Thoracic aorta (tissue), 2 donors: ENCODE results near the gene ARFRP1. TPM values are rescaled to one million over a fixed set of nuclear protein-coding genes. Genes with fewer than 3 reads are reported as not detected.

Experiments used
- ATAC-seq: fragments of 150-250 bp; one replicate; pipeline ENCODE4 v1.8.0; 2017; ENCODE audit warnings: low read depth; ENCODE audit not compliant: insufficient number of reproducible peaks, low FRiP score
- DNase-seq: peaks from one replicate; pipeline ENCODE4 v3.0.0-alpha.2; 2020; ENCODE audit warnings: low spot score
- H3K27ac ChIP-seq, 2 donors: fragments of 200-600 bp; sonication (generic); 1 replicate in 1 of 2; 2 replicates in 1 of 2; pipeline ENCODE4 v1.5.1; 2016; ENCODE audit warnings: mild to moderate bottlenecking in 2 of 2, moderate library complexity in 2 of 2
- H3K27me3 ChIP-seq: fragments of 200-600 bp; sonication (generic); replicated peaks from 2 replicates; pipeline ENCODE4 v1.6.0; 2016; ENCODE audit warnings: mild to moderate bottlenecking; ENCODE audit not compliant: insufficient read depth
- H3K36me3 ChIP-seq: fragments of 200-600 bp; sonication (generic); one replicate; pipeline ENCODE4 v1.5.1; 2016
- H3K4me1 ChIP-seq, 2 donors: fragments of 200-600 bp; sonication (generic); 1 replicate in 1 of 2; 2 replicates in 1 of 2; pipeline versions ENCODE4 v1.5.1 to v1.6.0; 2016; ENCODE audit warnings: low read depth in 2 of 2, mild to moderate bottlenecking in 1 of 2; ENCODE audit not compliant: control insufficient read depth in 1 of 2
- H3K4me3 ChIP-seq: fragments of 200-600 bp; sonication (generic); 2 replicates; pipeline ENCODE4 v1.5.1; 2016; ENCODE audit warnings: mild to moderate bottlenecking
- H3K9me3 ChIP-seq: fragments of 200-600 bp; sonication (generic); 2 replicates; pipeline ENCODE4 v1.5.1; 2016
- CTCF ChIP-seq: fragments of 200-600 bp; sonication (generic); IDR thresholded peaks from one replicate; pipeline ENCODE4 v1.5.1; 2019; ENCODE audit warnings: antibody characterized with exemption
- total RNA-seq, 2 donors: library from RNA; depleted of rRNA; stranded (reverse); fragments of >200 nt; gene quantifications; one replicate each; pipeline versions ENCODE4 v1.1.0 to v1.2.3, GENCODE V29; 2016

The ARFRP1 gene
- total RNA-seq, 2 donors from 2014 or later = 56.4 to 57.8 TPM

DNA sequence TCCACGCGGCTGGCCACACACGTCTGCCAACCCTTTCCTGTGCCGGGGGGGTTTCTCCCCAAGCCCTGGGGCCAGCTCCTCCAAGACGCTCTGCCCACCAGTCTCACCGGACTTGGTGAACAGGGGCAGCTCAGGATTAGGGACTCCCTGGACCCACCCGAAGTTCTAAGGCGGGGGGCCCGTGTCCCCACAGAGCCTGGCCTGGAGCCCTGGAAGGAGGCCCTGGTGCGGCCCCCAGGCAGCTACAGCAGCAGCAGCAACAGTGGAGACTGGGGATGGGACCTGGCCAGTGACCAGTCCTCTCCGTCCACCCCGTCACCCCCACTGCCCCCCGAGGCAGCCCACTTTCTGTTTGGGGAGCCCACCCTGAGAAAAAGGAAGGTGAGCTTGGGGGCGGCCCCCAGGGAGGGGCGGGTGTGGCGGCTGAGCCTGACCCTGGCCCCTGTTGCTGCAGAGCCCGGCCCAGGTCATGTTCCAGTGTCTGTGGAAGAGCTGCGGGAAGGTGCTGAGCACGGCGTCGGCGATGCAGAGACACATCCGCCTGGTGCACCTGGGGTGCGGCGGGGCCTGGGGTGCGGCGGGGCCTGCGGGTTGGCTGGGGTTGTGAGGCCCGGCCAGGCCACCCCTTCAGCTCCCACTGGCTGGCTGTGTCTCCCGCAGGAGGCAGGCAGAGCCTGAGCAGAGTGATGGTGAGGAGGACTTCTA, 34.1 kb upstream of the ARFRP1 start:
- ATAC-seq (no peak), DNase-seq (no peak)
- peaks cover 22% of the 10 kb centered on the region for H3K36me3 ChIP-seq
- no peak for TF ChIP-seq CTCF
- H3K4me1 ChIP-seq = peaks cover 17 to 30% of the 10 kb centered on the region in 2 donors
- H3K9me3 ChIP-seq = no peaks in the 10 kb centered on the region
- no peak overlapping the region for H3K4me3 ChIP-seq
- no peaks in the 10 kb centered on the region for H3K27me3 ChIP-seq
- peak overlapping the region; percentile 49 to 82 for H3K27ac ChIP-seq

- TF ChIP-seq CTCF = no peak
- DNase-seq = no peak
- H3K27me3 ChIP-seq = no peaks in the 10 kb centered on the region
- ATAC-seq = no peak
- peak overlapping the region; percentile 49 to 82 for H3K27ac ChIP-seq
- H3K9me3 ChIP-seq = no peaks in the 10 kb centered on the region
- H3K4me3 ChIP-seq = peak overlapping the region; percentile 87
- H3K36me3 ChIP-seq = peaks cover 23% of the 10 kb centered on the region
- peaks cover 17 to 30% of the 10 kb centered on the region in 2 donors for H3K4me1 ChIP-seq
Measured at GRCh38 chr20:63741354-63741675, 33.5 kb upstream of the ARFRP1 start.

DNA sequence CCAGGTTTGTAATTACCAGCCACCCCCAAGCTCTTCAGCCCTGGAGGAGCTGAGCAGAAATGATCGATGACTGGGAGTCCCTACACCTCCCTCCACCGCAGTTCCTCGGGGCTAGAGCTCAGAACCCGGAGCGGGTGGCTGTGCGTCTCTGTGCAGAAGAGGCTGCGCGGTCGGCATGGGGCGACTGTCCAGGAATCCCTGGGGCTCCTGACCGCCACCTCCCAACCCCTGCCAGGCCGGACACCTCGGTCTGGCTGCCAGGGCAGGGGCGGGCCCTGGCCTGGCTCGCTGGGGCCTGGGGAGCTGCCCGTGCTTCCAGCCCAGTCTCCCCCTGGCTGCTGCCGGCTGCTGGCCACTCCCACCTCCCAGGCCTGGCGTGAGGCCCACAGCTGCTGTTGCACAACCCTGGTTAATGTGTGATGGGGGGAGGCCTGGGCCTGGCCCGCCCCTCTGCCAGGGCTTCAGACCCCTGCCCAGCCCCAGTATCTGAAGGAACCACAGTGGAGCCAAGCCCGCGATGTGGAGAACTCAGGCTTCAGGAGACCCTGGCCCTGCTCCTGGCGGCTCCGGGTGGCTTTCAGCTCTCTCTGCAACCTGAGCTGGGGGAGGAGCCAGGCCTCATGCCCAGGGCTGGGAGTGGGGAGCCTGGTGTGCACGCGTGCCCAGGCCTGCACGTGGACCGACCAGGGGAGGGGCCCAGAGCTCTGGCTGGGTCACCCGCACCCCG, 33.0 kb upstream of the ARFRP1 start:
- Histone ChIP-seq H3K4me1 (peaks cover 17 to 30% of the 10 kb centered on the region in 2 donors), H3K9me3 (no peaks in the 10 kb centered on the region), H3K27me3 (no peaks in the 10 kb centered on the region), H3K4me3 (peak overlapping the region; percentile 87), H3K36me3 (peaks cover 26% of the 10 kb centered on the region), H3K27ac (peak overlapping the region; percentile 79 to 82)
- DNase-seq (peak; percentile 74), ATAC-seq (peak; percentile 45)
- TF ChIP-seq CTCF = no peak

GRCh38 chr20:63740070-63740626, 32.4 kb upstream of the ARFRP1 start:
- Histone ChIP-seq H3K27me3 (no peaks in the 10 kb centered on the region), H3K36me3 (peaks cover 32% of the 10 kb centered on the region), H3K4me3 (peak overlapping the region; percentile 87), H3K9me3 (no peaks in the 10 kb centered on the region), H3K4me1 (peaks cover 17 to 26% of the 10 kb centered on the region in 2 donors), H3K27ac (peak overlapping the region; percentile 79 to 82)
- no peak for TF ChIP-seq CTCF
- DNase-seq (no peak), ATAC-seq (no peak)
